HG02763 (cell line): ENCODE results near the gene METTL21C.

Experiments
- ATAC-seq: cut with Tn5 transposase; IDR thresholded peaks from one replicate; pipeline ENCODE4 v1.9.1; 2021; ENCODE audit warnings: mild to moderate bottlenecking, moderate library complexity; ENCODE audit not compliant: unreplicated experiment

Gene METTL21C

GRCh38 chr13:102667911-102668310, 26.9 kb downstream of the METTL21C start:
- no peak for ATAC-seq

- ATAC-seq, result no peak
Measured at GRCh38 chr13:102667023-102667422, 27.8 kb downstream of the METTL21C start.

GRCh38 chr13:102659168-102659713, 35.6 kb downstream of the METTL21C start:
- ATAC-seq, result no peak

GRCh38 chr13:102658660-102659059, 36.2 kb downstream of the METTL21C start:
- ATAC-seq, result no peak

GRCh38 chr13:102657630-102658029, 37.2 kb downstream of the METTL21C start:
- ATAC-seq, result no peak

GRCh38 chr13:102654756-102655155, 40.1 kb downstream of the METTL21C start:
- no peak for ATAC-seq

- ATAC-seq, result no peak
Measured at GRCh38 chr13:102651892-102652291, 43.0 kb downstream of the METTL21C start.

GRCh38 chr13:102651392-102651791, 43.5 kb downstream of the METTL21C start:
- no peak for ATAC-seq

- ATAC-seq, result no peak
Measured at GRCh38 chr13:102650444-102650843, 44.4 kb downstream of the METTL21C start.

- no peak for ATAC-seq
Measured at GRCh38 chr13:102648046-102648445, 46.8 kb downstream of the METTL21C start.

- no peak for ATAC-seq
Measured at GRCh38 chr13:102645701-102646100, 49.1 kb downstream of the METTL21C start.

- ATAC-seq, result no peak
Measured at GRCh38 chr13:102643656-102644055, 51.2 kb downstream of the METTL21C start.

- ATAC-seq, result no peak
Measured at GRCh38 chr13:102642475-102642874, 52.4 kb downstream of the METTL21C start.

GRCh38 chr13:102642029-102642428, 52.8 kb downstream of the METTL21C start:
- no peak for ATAC-seq

- ATAC-seq, result no peak
Measured at GRCh38 chr13:102638741-102639140, 56.1 kb downstream of the METTL21C start.
